Peyer's patch (tissue), 4 donors: Measurements from ENCODE around the gene RSL1D1. TPM values are rescaled to one million over a fixed set of nuclear protein-coding genes. Genes with fewer than 3 reads are reported as not detected.
A peak's percentile ranks its signal among the peaks of the same experiment; 100 is the strongest.

Source experiments
- DNase-seq, 3 donors: peaks; one replicate each; pipeline ENCODE4 v3.0.0-alpha.2; 2017 to 2019
- H3K27ac ChIP-seq, 4 donors: fragments of 200-600 bp; sonication (generic); one replicate each; pipeline ENCODE4 v1.5.1; 2016 to 2019
- H3K27me3 ChIP-seq, 2 donors: fragments of 200-600 bp; sonication (generic); one replicate each; pipeline ENCODE4 v1.5.1; 2019
- H3K36me3 ChIP-seq, 3 donors: fragments of 200-600 bp; sonication (generic); one replicate each; pipeline ENCODE4 v1.5.1; 2016 to 2019
- H3K4me1 ChIP-seq, 4 donors: fragments of 200-600 bp; sonication (generic); one replicate each; pipeline ENCODE4 v1.5.1; 2016 to 2019
- H3K4me3 ChIP-seq, 4 donors: fragments of 200-600 bp; sonication (generic); 1 replicate in 3 of 4; 2 replicates in 1 of 4; pipeline ENCODE4 v1.5.1; 2016 to 2019; ENCODE audit warnings: mild to moderate bottlenecking in 1 of 4
- H3K9me3 ChIP-seq, 4 donors: fragments of 200-600 bp; sonication (generic); one replicate each; pipeline ENCODE4 v1.5.1; 2016 to 2019; ENCODE audit warnings: mild to moderate bottlenecking in 1 of 4
- CTCF ChIP-seq, 6 experiments: fragments of 450-650 bp in 4 of 6; fragments of 200-600 bp in 2 of 6; sonication (generic) in 1 of 6; IDR thresholded peaks; one replicate each; pipeline ENCODE4 v1.5.1; 2017 to 2019; ENCODE audit warnings: antibody characterized with exemption in 6 of 6, mild to moderate bottlenecking in 3 of 6, moderate library complexity in 1 of 6
- POLR2A ChIP-seq, 2 donors: fragments of 450-650 bp; IDR thresholded peaks; one replicate each; pipeline ENCODE4 v1.5.1; 2017; ENCODE audit warnings: antibody characterized with exemption in 2 of 2, mild to moderate bottlenecking in 2 of 2, moderate library complexity in 2 of 2
- total RNA-seq, 4 donors: library from RNA; depleted of rRNA; stranded (reverse); fragments of >200 nt; gene quantifications; one replicate each; pipeline ENCODE4 v1.1.0, GENCODE V29; 2016

Gene RSL1D1
- total RNA-seq, 4 donors from 2014 or later = 45.2 to 83.2 (median 54.3) TPM

- DNase-seq = no peak
- H3K27me3 ChIP-seq = no peaks in the 10 kb centered on the region
- H3K36me3 ChIP-seq = peaks cover 0 to 84% (median 0%) of the 10 kb centered on the region in 3 donors
- TF ChIP-seq POLR2A (IDR thresholded peaks at IDR 0.05) (no peak), CTCF (IDR thresholded peaks at IDR 0.05) (no peak)
- no peaks in the 10 kb centered on the region for H3K4me1 ChIP-seq
- no peak overlapping the region for H3K27ac ChIP-seq
- H3K4me3 ChIP-seq = no peak overlapping the region
- H3K9me3 ChIP-seq = no peaks in the 10 kb centered on the region
These were observed 39.1 kb upstream of the RSL1D1 start for GRCh38 chr16:11890231-11890965.

- Histone ChIP-seq H3K27me3 (no peaks in the 10 kb centered on the region), H3K36me3 (peaks cover 0 to 91% (median 0%) of the 10 kb centered on the region in 3 donors), H3K4me1 (no peaks in the 10 kb centered on the region), H3K27ac (no peak overlapping the region), H3K9me3 (no peaks in the 10 kb centered on the region), H3K4me3 (no peak overlapping the region)
- no peak for TF ChIP-seq CTCF (IDR thresholded peaks at IDR 0.05)
- no peak for TF ChIP-seq POLR2A (IDR thresholded peaks at IDR 0.05)
- no peak for DNase-seq
These were observed 35.5 kb upstream of the RSL1D1 start for GRCh38 chr16:11886881-11887280.

- H3K4me1 ChIP-seq = no peaks in the 10 kb centered on the region
- no peak overlapping the region for H3K4me3 ChIP-seq
- H3K36me3 ChIP-seq = peaks cover 0 to 97% (median 0%) of the 10 kb centered on the region in 3 donors
- H3K9me3 ChIP-seq = no peaks in the 10 kb centered on the region
- no peak overlapping the region for H3K27ac ChIP-seq
- DNase-seq = no peak
- TF ChIP-seq POLR2A (IDR thresholded peaks at IDR 0.05) (no peak), CTCF (IDR thresholded peaks at IDR 0.05) (no peak)
- H3K27me3 ChIP-seq = no peaks in the 10 kb centered on the region
These were observed 32.7 kb upstream of the RSL1D1 start for GRCh38 chr16:11884035-11884434.

GRCh38 chr16:11880007-11880406, 28.7 kb upstream of the RSL1D1 start:
- TF ChIP-seq CTCF (IDR thresholded peaks at IDR 0.05) (peak in 1 of 6 experiments; percentile 3), POLR2A (IDR thresholded peaks at IDR 0.05) (no peak)
- no peak overlapping the region for H3K4me3 ChIP-seq
- H3K9me3 ChIP-seq = no peaks in the 10 kb centered on the region
- H3K27me3 ChIP-seq = no peaks in the 10 kb centered on the region
- H3K4me1 ChIP-seq = no peaks in the 10 kb centered on the region
- no peak for DNase-seq
- no peak overlapping the region for H3K27ac ChIP-seq
- peaks cover 0 to 98% (median 0%) of the 10 kb centered on the region in 3 donors for H3K36me3 ChIP-seq

- peaks cover 0 to 94% (median 0%) of the 10 kb centered on the region in 3 donors for H3K36me3 ChIP-seq
- no peak for TF ChIP-seq POLR2A (IDR thresholded peaks at IDR 0.05)
- TF ChIP-seq CTCF (IDR thresholded peaks at IDR 0.05) = no peak
These were observed 26.0 kb upstream of the RSL1D1 start for GRCh38 chr16:11877374-11877773.

More at GRCh38 chr16:11877374-11877773, 26.0 kb upstream of the RSL1D1 start:
- H3K4me1 ChIP-seq = no peaks in the 10 kb centered on the region
- H3K27me3 ChIP-seq = no peaks in the 10 kb centered on the region
- H3K4me3 ChIP-seq = no peak overlapping the region
- no peak for DNase-seq
- no peak overlapping the region for H3K27ac ChIP-seq
- H3K9me3 ChIP-seq = no peaks in the 10 kb centered on the region
